Colonic mucosa (tissue), 4 donors: ENCODE measurements around the gene CRB2. TPM values are rescaled to one million over a fixed set of nuclear protein-coding genes. Genes with fewer than 3 reads are reported as not detected.

Experiments used
- DNase-seq: peaks from one replicate; pipeline ENCODE4 v3.0.0-alpha.2; 2020
- H3K27ac ChIP-seq: fragments of 200-600 bp; one replicate; pipeline ENCODE4 v1.8.0; 2021
- H3K27me3 ChIP-seq: fragments of 200-600 bp; one replicate; pipeline ENCODE4 v1.8.0; 2021
- H3K36me3 ChIP-seq: fragments of 200-600 bp; one replicate; pipeline ENCODE4 v1.8.0; 2021
- H3K4me1 ChIP-seq: fragments of 200-600 bp; one replicate; pipeline ENCODE4 v1.8.0; 2021; ENCODE audit warnings: mild to moderate bottlenecking
- H3K4me3 ChIP-seq: fragments of 200-600 bp; one replicate; pipeline ENCODE4 v1.8.0; 2021
- H3K9ac ChIP-seq, 2 donors: one replicate each; pipeline ENCODE4 v1.7.0; 2013; ENCODE audit warnings: control low read depth in 2 of 2, low read depth in 2 of 2, low read length in 2 of 2
- H3K9me3 ChIP-seq: fragments of 200-600 bp; one replicate; pipeline ENCODE4 v1.8.0; 2021
- CTCF ChIP-seq: fragments of 200-600 bp; IDR thresholded peaks from one replicate; pipeline ENCODE4 v1.8.0; 2022; ENCODE audit warnings: antibody characterized with exemption, mild to moderate bottlenecking
- intact Hi-C: fragments of 100-400 bp; cut with DNase I; formaldehyde crosslinking; loops from one replicate; pipeline ENCODE4 v1.14.1; 2022
- total RNA-seq, 2 donors: library from RNA; stranded (reverse); fragmentation: NEBNext Ultra II Directional in 1 of 2; extraction: Animal tissue kit (Norgen Biotek cat#: 25700) in 1 of 2; gene quantifications; one replicate each; pipeline ENCODE4 v1.2.1, GENCODE V29; 2021
- donor health status: healthy.
- donor health status: DM: no; HTN: no; CAD: no.
- donor health status: DM: no; HTN: no; CAD: no.

Gene CRB2
- total RNA-seq, 2 donors from 2014 or later: 0.69 to 2.4 TPM

GRCh38 chr9:123411191-123411590 lies 55.2 kb downstream of the CRB2 start:
- no peak for TF ChIP-seq CTCF
- no peaks in the 10 kb centered on the region for H3K9me3 ChIP-seq
- no peaks in the 10 kb centered on the region for H3K27me3 ChIP-seq
- no peak overlapping the region for H3K4me3 ChIP-seq
- H3K9ac ChIP-seq: no peak overlapping the region
- H3K36me3 ChIP-seq: no peaks in the 10 kb centered on the region
- no peaks in the 10 kb centered on the region for H3K4me1 ChIP-seq
- H3K27ac ChIP-seq: no peak overlapping the region
- intact Hi-C loops: no loop called here
- DNase-seq: no peak

DNA sequence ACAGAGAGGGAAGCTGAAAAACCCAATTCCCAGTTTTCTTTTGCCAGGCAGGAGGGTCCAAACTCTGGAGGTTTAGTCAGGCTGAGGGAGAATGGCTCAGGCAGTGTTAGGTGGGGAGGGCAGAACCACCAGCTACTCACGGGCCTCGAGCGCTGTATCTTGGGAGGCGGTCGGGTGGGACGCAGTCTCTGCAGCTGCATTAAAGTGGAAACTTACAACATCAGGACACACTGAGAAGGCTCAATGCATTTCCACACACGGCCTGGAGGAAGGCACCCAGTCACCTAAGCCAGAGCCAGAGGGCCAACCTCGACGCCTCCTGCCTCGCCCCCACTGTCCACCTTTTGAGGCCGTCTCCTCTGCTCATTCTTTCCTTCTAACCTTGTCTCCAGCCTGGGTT lies 55.6 kb downstream of the CRB2 start:
- no peak for TF ChIP-seq CTCF
- no peak for DNase-seq

DNA sequence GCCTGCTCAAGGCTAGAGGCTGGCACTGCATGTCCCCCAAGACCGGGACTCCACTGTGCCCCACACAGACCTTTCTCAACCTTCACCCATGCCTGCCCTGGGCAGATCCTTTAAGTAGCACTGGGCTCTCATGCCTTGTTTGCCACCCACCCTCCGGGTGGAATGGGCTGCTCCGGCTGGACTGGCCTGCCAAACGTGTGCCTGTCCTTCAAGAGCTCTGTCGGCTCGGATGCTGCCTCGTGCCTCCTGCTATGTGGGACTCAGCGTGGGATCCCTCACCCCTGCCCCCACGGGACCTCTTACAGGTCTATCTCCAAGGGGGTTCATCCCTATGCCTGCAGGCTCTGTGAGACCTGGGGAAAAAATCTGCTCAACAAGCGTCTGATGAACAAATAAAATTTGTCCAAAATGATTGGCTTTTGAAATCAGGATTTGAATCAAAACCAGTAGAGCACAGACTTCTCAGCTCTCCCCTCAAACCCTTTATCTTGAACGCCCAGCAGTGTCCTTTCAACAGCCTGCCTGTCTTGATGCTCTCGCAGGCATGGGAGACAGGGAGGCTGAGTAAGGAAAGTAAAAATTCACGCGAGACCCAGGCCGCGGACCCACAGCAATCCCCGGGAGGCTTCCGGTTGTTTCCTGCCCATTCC lies 56.3 kb downstream of the CRB2 start:
- no peak overlapping the region for H3K27ac ChIP-seq
- TF ChIP-seq CTCF: no peak
- no peaks in the 10 kb centered on the region for H3K4me1 ChIP-seq
- no peak overlapping the region for H3K4me3 ChIP-seq
- no peak overlapping the region for H3K9ac ChIP-seq
- H3K27me3 ChIP-seq: no peaks in the 10 kb centered on the region
- intact Hi-C loops: no loop called here
- no peak for DNase-seq
- H3K36me3 ChIP-seq: no peaks in the 10 kb centered on the region
- H3K9me3 ChIP-seq: no peaks in the 10 kb centered on the region

More for the DNA sequence above, 55.6 kb downstream of the CRB2 start:
- Histone ChIP-seq H3K4me1 (no peaks in the 10 kb centered on the region), H3K36me3 (no peaks in the 10 kb centered on the region), H3K4me3 (no peak overlapping the region), H3K27me3 (no peaks in the 10 kb centered on the region), H3K9me3 (no peaks in the 10 kb centered on the region), H3K27ac (no peak overlapping the region), H3K9ac (no peak overlapping the region)
- intact Hi-C loops: no loop called here

GRCh38 chr9:123414204-123414603 lies 58.2 kb downstream of the CRB2 start:
- no peaks in the 10 kb centered on the region for H3K27me3 ChIP-seq
- DNase-seq: no peak
- H3K9me3 ChIP-seq: no peaks in the 10 kb centered on the region
- H3K4me3 ChIP-seq: no peak overlapping the region
- H3K36me3 ChIP-seq: no peaks in the 10 kb centered on the region
- no peak overlapping the region for H3K27ac ChIP-seq
- intact Hi-C loops: no loop called here
- TF ChIP-seq CTCF: no peak
- H3K4me1 ChIP-seq: no peaks in the 10 kb centered on the region
- H3K9ac ChIP-seq: no peak overlapping the region

DNA sequence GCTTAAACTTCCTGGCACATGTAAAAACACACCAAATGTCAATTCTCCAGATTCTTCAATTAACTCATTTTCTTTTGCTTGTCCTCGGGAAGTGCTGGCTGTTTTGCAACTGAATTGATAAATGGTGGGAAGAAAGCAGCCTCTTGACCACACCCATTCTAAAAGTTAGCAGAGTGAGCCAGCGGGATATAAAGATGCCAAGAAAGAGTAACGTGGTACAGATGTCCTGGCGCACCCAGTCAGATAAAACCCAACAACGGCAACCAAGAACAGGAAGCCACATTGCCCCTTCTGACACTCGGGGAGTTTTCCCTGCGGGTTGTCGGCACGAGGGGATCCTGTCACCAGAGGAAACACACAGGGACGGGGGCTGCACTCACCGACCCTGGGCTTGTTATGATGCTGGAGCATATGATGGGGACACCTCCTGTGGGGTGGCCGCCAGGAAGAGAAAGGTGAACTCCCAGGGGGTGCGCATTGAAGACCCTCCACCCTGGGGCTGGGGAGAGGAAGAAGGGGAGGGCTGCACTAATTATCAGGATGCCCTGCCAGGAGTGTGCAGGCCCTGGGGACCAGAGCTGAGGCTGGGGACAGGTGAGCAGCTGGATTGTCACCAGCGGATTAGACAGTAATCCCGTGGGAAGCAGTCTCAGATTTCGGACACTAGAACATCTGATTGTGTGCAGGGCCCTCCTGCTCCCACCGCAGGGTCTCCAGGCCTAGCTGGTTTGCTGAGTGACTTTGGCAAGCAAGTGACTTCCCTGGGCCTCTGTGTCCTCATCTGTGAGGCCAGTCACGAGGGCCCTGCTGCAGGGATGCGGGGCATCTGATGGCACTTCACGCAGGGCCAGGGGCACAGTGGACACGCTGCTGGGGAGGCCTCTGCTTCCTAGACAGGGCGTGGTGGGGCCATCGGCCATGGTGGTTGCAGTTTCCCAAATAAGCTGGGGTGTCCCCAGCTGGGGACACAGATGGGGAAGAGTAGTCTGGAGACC lies 59.2 kb downstream of the CRB2 start:
- H3K4me3 ChIP-seq: no peak overlapping the region
- no peaks in the 10 kb centered on the region for H3K9me3 ChIP-seq
- no peaks in the 10 kb centered on the region for H3K4me1 ChIP-seq
- H3K36me3 ChIP-seq: no peaks in the 10 kb centered on the region
- no peak overlapping the region for H3K9ac ChIP-seq
- H3K27me3 ChIP-seq: no peaks in the 10 kb centered on the region
- intact Hi-C loops: no loop called here
- H3K27ac ChIP-seq: no peak overlapping the region
- DNase-seq: no peak
- no peak for TF ChIP-seq CTCF
